SJCRH30 (cell line): Measurements from ENCODE around the gene PTCH2. TPM values are rescaled to one million over a fixed set of nuclear protein-coding genes. Genes with fewer than 3 reads are reported as not detected.

Experiments
- DNase-seq, 2 experiments: peaks; one replicate each; pipeline ENCODE4 v3.0.0-alpha.2; 2015 to 2020
- H3K27ac ChIP-seq: fragments of 250-450 bp; sonication (Bioruptor Pico); 2 replicates; pipeline ENCODE4 v1.5.1; 2020; ENCODE audit warnings: mild to moderate bottlenecking, moderate library complexity
- H3K27me3 ChIP-seq: fragments of 250-450 bp; sonication (Bioruptor Pico); 2 replicates; pipeline ENCODE4 v1.5.1; 2020; ENCODE audit warnings: mild to moderate bottlenecking, moderate library complexity
- H3K36me3 ChIP-seq: fragments of 250-450 bp; sonication (Bioruptor Pico); 2 replicates; pipeline ENCODE4 v1.5.1; 2020; ENCODE audit warnings: mild to moderate bottlenecking, moderate library complexity
- H3K4me1 ChIP-seq: fragments of 250-450 bp; sonication (Bioruptor Pico); 2 replicates; pipeline ENCODE4 v1.5.1; 2020; ENCODE audit warnings: mild to moderate bottlenecking, moderate library complexity
- H3K4me3 ChIP-seq: fragments of 250-450 bp; sonication (Bioruptor Pico); 2 replicates; pipeline ENCODE4 v1.5.1; 2020; ENCODE audit warnings: mild to moderate bottlenecking, moderate library complexity
- H3K9me3 ChIP-seq: fragments of 250-450 bp; sonication (Bioruptor Pico); replicated peaks from 2 replicates; pipeline ENCODE4 v1.5.1; 2020; ENCODE audit warnings: mild to moderate bottlenecking, moderate library complexity
- total RNA-seq: library from RNA; depleted of rRNA; stranded (reverse); fragments of >200 nt; shearing (Covaris generic); gene quantifications from 2 replicates; pipeline ENCODE4 v1.2.3, GENCODE V29; 2014

The PTCH2 gene
- total RNA-seq, 1 experiment from 2014 or later, result 1.8 TPM

- H3K9me3 ChIP-seq, result no peaks in the 10 kb centered on the region
- no peaks in the 10 kb centered on the region for H3K36me3 ChIP-seq
- no peaks in the 10 kb centered on the region for H3K27me3 ChIP-seq
- no peak for DNase-seq
- H3K4me1 ChIP-seq, result no peaks in the 10 kb centered on the region
- no peak overlapping the region for H3K4me3 ChIP-seq
- H3K27ac ChIP-seq, result no peak overlapping the region
These were observed 55.5 kb downstream of the PTCH2 start for GRCh38 chr1:44787506-44787905.

- H3K36me3 ChIP-seq, result no peaks in the 10 kb centered on the region
- no peak overlapping the region for H3K27ac ChIP-seq
- no peaks in the 10 kb centered on the region for H3K4me1 ChIP-seq
- H3K4me3 ChIP-seq, result no peak overlapping the region
- H3K27me3 ChIP-seq, result no peaks in the 10 kb centered on the region
- no peaks in the 10 kb centered on the region for H3K9me3 ChIP-seq
- DNase-seq, result no peak
These were observed 56.1 kb downstream of the PTCH2 start for GRCh38 chr1:44786841-44787426.

- Histone ChIP-seq H3K9me3 (no peaks in the 10 kb centered on the region), H3K4me1 (no peaks in the 10 kb centered on the region), H3K27ac (no peak overlapping the region), H3K27me3 (no peaks in the 10 kb centered on the region), H3K36me3 (peaks cover 4% of the 10 kb centered on the region), H3K4me3 (no peak overlapping the region)
- peak; percentile 53 to 73 for DNase-seq
These were observed 56.8 kb downstream of the PTCH2 start for GRCh38 chr1:44786138-44786840.

GRCh38 chr1:44785501-44786137, 57.4 kb downstream of the PTCH2 start:
- Histone ChIP-seq H3K27me3 (no peaks in the 10 kb centered on the region), H3K9me3 (no peaks in the 10 kb centered on the region), H3K27ac (no peak overlapping the region), H3K36me3 (peaks cover 10% of the 10 kb centered on the region), H3K4me1 (no peaks in the 10 kb centered on the region), H3K4me3 (no peak overlapping the region)
- no peak for DNase-seq

- Histone ChIP-seq H3K4me1 (no peaks in the 10 kb centered on the region), H3K9me3 (no peaks in the 10 kb centered on the region), H3K4me3 (no peak overlapping the region), H3K27ac (no peak overlapping the region), H3K36me3 (peaks cover 16% of the 10 kb centered on the region), H3K27me3 (no peaks in the 10 kb centered on the region)
- no peak for DNase-seq
These were observed 58.0 kb downstream of the PTCH2 start for GRCh38 chr1:44785029-44785380.

GRCh38 chr1:44784094-44785028, 58.7 kb downstream of the PTCH2 start:
- no peak overlapping the region for H3K4me3 ChIP-seq

GRCh38 chr1:44783697-44784093, 59.4 kb downstream of the PTCH2 start:
- H3K27ac ChIP-seq, result no peak overlapping the region

More at GRCh38 chr1:44784094-44785028, 58.7 kb downstream of the PTCH2 start:
- Histone ChIP-seq H3K9me3 (no peaks in the 10 kb centered on the region), H3K27ac (no peak overlapping the region), H3K36me3 (peaks cover 22% of the 10 kb centered on the region), H3K27me3 (no peaks in the 10 kb centered on the region), H3K4me1 (no peaks in the 10 kb centered on the region)
- DNase-seq, result no peak

GRCh38 chr1:44780583-44781121, 62.4 kb downstream of the PTCH2 start:
- 0 out of 2 replicates have a peak, but pooled peaks cover 12% of the 10 kb centered on the region for H3K4me1 ChIP-seq
- peaks cover 58% of the 10 kb centered on the region for H3K36me3 ChIP-seq
- H3K9me3 ChIP-seq, result no peaks in the 10 kb centered on the region
- no peaks in the 10 kb centered on the region for H3K27me3 ChIP-seq
- no peak overlapping the region for H3K4me3 ChIP-seq
- no peak for DNase-seq
- no peak overlapping the region for H3K27ac ChIP-seq

More at GRCh38 chr1:44783697-44784093, 59.4 kb downstream of the PTCH2 start:
- Histone ChIP-seq H3K9me3 (no peaks in the 10 kb centered on the region), H3K27me3 (no peaks in the 10 kb centered on the region), H3K4me1 (no peaks in the 10 kb centered on the region), H3K4me3 (no peak overlapping the region), H3K36me3 (peaks cover 29% of the 10 kb centered on the region)
- DNase-seq, result no peak

- Histone ChIP-seq H3K4me3 (no peak overlapping the region), H3K9me3 (no peaks in the 10 kb centered on the region), H3K27ac (no peak overlapping the region), H3K27me3 (no peaks in the 10 kb centered on the region), H3K4me1 (0 out of 2 replicates have a peak, but pooled peaks cover 12% of the 10 kb centered on the region), H3K36me3 (peaks cover 58% of the 10 kb centered on the region)
- no peak for DNase-seq
These were observed 64.1 kb downstream of the PTCH2 start for GRCh38 chr1:44778705-44779576.

- no peak for DNase-seq
- no peak overlapping the region for H3K4me3 ChIP-seq
- H3K36me3 ChIP-seq, result peaks cover 58% of the 10 kb centered on the region
- no peak overlapping the region for H3K27ac ChIP-seq
- no peaks in the 10 kb centered on the region for H3K9me3 ChIP-seq
- H3K27me3 ChIP-seq, result no peaks in the 10 kb centered on the region
- 0 out of 2 replicates have a peak, but pooled peaks cover 12% of the 10 kb centered on the region for H3K4me1 ChIP-seq
These were observed 65.0 kb downstream of the PTCH2 start for GRCh38 chr1:44777969-44778635.

- H3K27ac ChIP-seq, result no peak overlapping the region
- no peak for DNase-seq
- no peak overlapping the region; the same call in 1 of the 2 replicates for H3K4me3 ChIP-seq
- H3K27me3 ChIP-seq, result no peaks in the 10 kb centered on the region
- 0 out of 2 replicates have a peak, but pooled peaks cover 12% of the 10 kb centered on the region for H3K4me1 ChIP-seq
- no peaks in the 10 kb centered on the region for H3K9me3 ChIP-seq
- H3K36me3 ChIP-seq, result peaks cover 58% of the 10 kb centered on the region
These were observed 65.5 kb downstream of the PTCH2 start for GRCh38 chr1:44777547-44777946.

- H3K9me3 ChIP-seq, result no peaks in the 10 kb centered on the region
- peak overlapping the region; percentile 83; the same call in 1 of the 2 replicates for H3K27ac ChIP-seq
- H3K4me3 ChIP-seq, result peak overlapping the region; percentile 67
- no peak for DNase-seq
- no peaks in the 10 kb centered on the region for H3K27me3 ChIP-seq
- 0 out of 2 replicates have a peak, but pooled peaks cover 12% of the 10 kb centered on the region for H3K4me1 ChIP-seq
- H3K36me3 ChIP-seq, result peaks cover 58% of the 10 kb centered on the region
These were observed 66.4 kb downstream of the PTCH2 start for GRCh38 chr1:44776730-44777068.
